Fibroblast of skin of left biceps (primary cell): ENCODE measurements around the gene GRM8.

Experiments used
- DNase-seq, 2 experiments: peaks; one replicate each; pipeline ENCODE4 v3.0.0-alpha.2; 2013; ENCODE audit warnings: low read depth in 2 of 2

GRM8 gene

DNA sequence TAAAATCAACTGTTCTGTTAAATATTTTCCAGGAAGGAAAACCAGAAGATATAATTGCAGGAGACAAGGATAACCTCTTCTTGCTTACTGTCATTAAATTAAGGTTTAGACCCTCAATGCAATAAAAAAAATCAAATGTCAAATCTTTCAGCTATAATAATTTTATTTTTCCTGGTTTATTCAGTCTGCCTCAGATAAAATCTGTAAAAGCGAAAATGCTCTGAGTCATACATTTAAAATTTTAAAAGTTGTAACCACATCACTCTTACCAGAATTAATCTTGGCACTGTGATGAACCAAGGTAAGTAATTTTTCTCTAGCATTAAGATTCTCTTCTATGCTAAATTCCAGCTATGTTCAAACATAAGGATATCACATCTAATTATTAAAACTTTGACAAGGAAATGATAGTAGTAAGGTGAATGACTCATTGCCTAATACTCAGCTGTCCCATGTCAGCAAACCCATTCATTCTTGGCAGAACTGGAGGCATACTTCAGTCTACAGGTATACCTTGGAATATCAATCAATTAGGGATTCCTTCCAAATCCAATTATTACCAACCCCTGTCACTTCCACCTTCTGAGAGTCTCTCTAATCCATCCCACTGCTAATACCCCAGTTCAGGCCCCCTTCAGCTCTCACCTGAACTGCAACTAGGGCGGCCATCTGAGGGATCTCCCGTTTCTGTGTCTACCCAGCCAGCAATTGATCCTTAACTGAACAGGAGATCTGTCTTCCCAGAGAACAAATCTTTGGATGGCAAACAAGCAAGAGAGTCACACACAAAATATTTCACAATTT, 434.1 kb downstream of the GRM8 start:
- DNase-seq: no peak

- DNase-seq: no peak
Observed at GRCh38 chr7:126809188-126809587, 443.6 kb downstream of the GRM8 start.

GRCh38 chr7:126806614-126807013, 446.1 kb downstream of the GRM8 start:
- no peak for DNase-seq

DNA sequence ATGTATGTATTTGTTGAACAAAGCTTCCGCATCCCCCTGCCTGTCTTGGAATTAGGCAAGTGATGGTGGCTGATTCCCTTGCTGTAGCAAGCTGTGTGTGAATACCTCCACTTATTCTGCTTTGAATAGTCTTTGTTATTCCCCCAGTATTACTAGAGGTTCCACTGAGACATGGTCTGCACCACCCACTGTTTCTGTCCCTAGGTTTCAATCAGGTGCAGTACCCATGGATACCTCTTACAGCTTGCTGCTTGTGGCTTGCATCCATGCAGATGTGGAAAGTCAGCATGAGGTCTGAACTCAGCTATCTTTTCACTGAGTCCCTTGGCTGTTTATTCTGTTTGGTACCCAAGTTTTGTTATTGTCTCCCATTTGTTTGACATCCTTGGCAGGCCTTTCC, 447.4 kb downstream of the GRM8 start:
- DNase-seq: no peak

DNA sequence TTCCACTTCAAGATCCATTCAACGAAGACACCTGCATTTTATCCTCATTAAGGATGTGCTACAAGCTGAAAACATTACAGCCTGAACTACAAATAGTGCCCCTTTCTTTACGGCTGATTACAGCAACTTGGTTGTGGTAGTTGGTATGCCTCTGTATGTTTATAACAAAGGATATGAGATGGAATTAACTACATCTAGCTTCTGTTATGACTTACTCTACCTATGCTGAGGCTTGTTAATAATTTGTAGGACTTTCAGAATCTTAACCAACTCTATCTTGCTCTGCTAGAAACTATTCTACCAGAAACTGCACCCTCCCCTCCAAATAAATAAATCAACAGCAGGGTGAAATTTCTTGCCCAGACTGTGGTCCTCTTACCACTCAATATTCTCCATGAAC, 448.1 kb downstream of the GRM8 start:
- DNase-seq: no peak

DNA sequence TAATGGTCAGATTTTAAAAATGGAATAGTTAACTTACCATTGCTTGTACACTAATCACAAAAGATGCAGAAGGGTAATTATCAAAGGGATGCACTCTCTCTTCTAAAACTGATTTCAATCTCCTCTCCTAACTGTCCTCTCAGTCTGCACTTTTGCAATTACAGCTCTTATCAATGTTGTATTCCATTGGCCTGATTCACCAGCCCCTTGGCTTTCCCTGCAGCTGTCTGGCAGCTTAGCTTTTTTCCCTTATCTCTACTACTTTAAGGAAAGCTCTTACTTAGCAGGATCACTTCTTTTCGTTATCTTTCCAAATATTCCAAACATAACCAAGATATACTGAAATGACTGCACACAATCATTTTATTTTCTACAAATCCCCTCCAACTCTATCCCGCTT, 448.8 kb downstream of the GRM8 start:
- DNase-seq: no peak

- DNase-seq: peak; percentile 9 to 13
Observed at GRCh38 chr7:126803060-126803665, 449.6 kb downstream of the GRM8 start.

DNA sequence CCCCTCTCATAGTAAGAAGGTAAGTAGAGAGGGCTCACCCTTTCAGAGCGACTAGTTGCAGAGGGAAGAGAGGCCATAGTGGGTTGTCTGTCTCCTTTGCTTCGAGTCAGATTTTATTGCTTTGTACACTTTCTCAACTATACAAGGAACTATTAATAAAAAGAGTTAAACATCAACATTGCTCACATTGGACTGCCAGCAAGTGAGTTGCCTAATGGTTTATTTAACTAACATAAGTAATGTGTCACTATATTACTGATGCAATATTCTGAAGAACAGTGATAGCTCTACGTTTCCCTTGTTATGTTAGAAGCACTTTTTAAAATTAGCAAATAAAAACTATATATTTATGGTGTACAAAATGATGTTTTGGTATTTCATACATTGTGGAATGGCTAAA, 451.0 kb downstream of the GRM8 start:
- DNase-seq: no peak

- no peak for DNase-seq
Observed at GRCh38 chr7:126799541-126799940, 453.2 kb downstream of the GRM8 start.

- no peak for DNase-seq
Observed at GRCh38 chr7:126792521-126792920, 460.2 kb downstream of the GRM8 start.

GRCh38 chr7:126791306-126791705, 461.4 kb downstream of the GRM8 start:
- DNase-seq: no peak

DNA sequence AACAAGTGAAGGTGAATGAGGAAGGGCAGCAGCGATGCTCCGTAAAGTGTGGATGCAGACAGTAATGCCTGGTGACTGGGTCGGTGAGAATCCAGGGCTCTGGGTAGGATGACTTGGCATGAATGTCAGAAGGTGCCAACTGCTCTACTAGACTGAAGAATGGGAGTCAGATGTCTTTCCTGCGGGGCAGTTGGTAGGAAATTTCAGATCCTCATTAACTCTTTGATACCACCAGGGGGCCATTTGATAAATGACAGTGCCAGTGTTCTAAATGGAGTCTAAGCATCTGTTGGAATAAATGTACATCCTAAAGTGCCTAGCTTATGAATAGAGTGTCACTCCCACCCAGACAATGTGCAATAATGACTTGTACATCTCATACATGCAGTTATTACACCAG, 462.0 kb downstream of the GRM8 start:
- no peak for DNase-seq

DNA sequence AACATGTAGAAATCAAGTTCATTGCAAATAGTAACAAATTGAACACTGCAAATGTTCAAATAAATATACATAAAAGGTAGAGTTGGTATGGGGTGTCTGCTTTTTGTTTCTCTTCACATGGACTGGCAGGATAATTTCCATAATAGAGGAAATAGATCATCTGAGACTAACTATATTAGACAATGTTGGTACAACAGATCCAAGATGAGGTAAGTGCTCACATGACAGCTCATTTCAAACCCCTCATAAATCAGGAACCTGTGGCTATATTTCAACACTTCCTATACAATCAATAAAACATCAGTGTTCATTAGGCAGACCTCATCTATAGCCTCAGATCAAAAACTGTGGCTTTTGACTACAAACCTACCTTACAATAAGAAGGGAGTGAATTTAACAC, 469.1 kb downstream of the GRM8 start:
- DNase-seq: no peak

DNA sequence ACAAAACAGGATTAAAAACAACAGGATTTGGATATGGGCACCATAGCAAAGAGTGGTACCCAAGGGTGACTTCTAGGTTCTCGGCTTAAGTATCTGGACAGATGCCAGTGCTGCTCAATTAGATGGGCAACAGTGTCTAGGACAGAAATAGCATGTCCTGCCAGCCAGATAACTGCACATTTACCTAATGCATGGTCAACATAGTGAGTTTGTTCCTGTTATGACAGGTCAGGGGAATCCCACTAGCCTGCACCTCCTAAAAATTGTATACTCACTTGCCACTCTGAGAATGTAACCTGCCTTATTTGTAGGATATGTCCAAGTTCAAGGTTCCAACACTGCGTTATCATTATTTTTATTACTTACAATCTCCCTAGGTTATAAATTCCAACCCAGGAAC, 471.7 kb downstream of the GRM8 start:
- no peak for DNase-seq

GRCh38 chr7:126778101-126778500, 474.6 kb downstream of the GRM8 start:
- DNase-seq: no peak

- DNase-seq: no peak
Observed at GRCh38 chr7:126776498-126776897, 476.2 kb downstream of the GRM8 start.

GRCh38 chr7:126774077-126774476, 478.7 kb downstream of the GRM8 start:
- DNase-seq: no peak

- no peak for DNase-seq
Observed at GRCh38 chr7:126768836-126769235, 483.9 kb downstream of the GRM8 start.

DNA sequence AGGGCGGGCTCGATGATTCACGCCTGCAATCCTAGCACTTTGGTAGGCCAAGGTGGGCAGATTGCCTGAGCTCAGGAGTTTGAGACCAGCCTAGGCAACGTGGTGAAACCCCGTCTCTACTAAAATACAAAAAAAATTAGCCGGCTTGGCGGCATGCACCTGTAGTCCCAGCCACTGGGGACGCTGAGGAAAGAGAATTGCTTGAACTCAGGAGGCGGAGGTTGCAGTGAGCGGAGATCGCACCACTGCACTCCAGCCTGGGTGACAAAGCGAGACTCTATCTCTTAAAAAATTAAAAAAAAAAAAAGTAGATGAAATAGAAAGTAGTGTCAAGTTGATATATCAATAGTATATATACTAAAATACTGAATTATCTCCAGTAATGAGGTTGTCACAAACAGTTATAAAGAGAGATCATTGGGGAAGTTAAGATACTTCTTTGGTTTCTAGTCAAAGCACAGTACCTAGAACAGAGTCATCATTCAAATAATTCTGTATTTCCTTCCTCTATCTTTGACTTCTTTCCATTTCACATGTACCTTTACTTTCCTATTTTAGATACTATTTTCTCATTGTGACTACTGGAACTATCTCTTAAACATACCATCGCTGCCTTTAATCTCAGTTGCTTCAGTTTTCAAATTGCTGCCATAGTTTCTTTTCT, 491.7 kb downstream of the GRM8 start:
- no peak for DNase-seq

DNA sequence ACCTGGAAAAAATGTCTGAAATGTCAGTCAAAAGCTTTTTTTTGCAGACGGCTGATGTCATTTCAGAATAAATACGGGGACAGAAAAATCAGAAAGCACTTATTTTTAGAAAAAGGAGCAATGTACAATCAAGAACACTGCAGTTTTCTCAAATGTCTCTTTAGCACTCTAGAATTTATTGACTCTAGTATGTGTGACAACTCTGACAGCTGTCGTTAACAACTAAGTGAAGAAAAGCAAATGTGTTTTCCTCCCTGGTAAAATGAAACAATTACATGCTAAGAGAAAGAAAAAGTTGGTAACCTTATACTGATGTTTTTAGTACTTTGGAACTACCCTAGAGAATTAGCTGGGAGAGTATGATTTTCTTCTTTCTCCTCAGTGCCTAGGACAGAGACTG, 497.4 kb downstream of the GRM8 start:
- no peak for DNase-seq

- no peak for DNase-seq
Observed at GRCh38 chr7:126750207-126750911, 502.4 kb downstream of the GRM8 start.

DNA sequence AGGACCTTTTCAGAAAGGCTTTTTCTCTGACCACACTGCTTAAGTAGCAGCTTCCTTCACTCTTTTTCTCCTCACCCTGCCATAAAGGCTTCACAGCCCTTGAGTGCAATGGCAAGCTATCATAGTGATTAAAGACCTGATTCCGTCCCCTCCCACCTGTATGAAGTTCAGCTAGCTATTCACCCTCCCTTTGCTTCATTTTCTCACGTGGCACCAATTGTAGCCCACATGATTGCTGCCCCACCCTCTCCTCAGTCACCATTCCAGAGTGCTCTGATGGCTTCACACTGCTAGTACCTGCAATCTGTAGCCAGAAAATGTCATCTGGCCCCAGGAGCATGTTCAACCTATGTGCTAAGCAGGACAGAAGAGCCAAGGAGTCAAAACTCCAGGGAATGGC, 523.8 kb downstream of the GRM8 start:
- no peak for DNase-seq
